Memory B cell (primary cell): Measurements from ENCODE around the gene CLMN.

Experiments
- ATAC-seq: fragments of 150-1000 bp; cut with Tn5 transposase; 2 replicates; pipeline ENCODE4 v1.10.0; 2021; ENCODE audit warnings: low read depth, mild to moderate bottlenecking, moderate library complexity
- DNase-seq, 2 donors: peaks; one replicate each; pipeline ENCODE4 v3.0.0; 2022; ENCODE audit warnings: low spot score in 2 of 2
- H3K27ac Mint-ChIP-seq: one replicate; pipeline ENCODE4 v1.8.0; 2022; ENCODE audit warnings: mild to moderate bottlenecking, moderate library complexity, mixed read lengths
- H3K27me3 Mint-ChIP-seq: one replicate; pipeline ENCODE4 v1.8.0; 2022; ENCODE audit warnings: mixed read lengths
- H3K36me3 Mint-ChIP-seq: one replicate; pipeline ENCODE4 v1.8.0; 2022; ENCODE audit warnings: mild to moderate bottlenecking, mixed read lengths
- H3K4me1 Mint-ChIP-seq: one replicate; pipeline ENCODE4 v1.8.0; 2022; ENCODE audit warnings: mixed read lengths
- H3K4me3 Mint-ChIP-seq: one replicate; pipeline ENCODE4 v1.8.0; 2022; ENCODE audit warnings: mild to moderate bottlenecking, moderate library complexity, mixed read lengths
- H3K9me3 Mint-ChIP-seq: one replicate; pipeline ENCODE4 v1.8.0; 2022; ENCODE audit warnings: mixed read lengths

CLMN gene

GRCh38 chr14:95310635-95311380 is 8.9 kb downstream of the CLMN start:
- ATAC-seq: no peak
- Mint-ChIP-seq H3K4me1 (peaks cover 48% of the 10 kb centered on the region), H3K27me3 (no peaks in the 10 kb centered on the region), H3K36me3 (peaks cover 12% of the 10 kb centered on the region), H3K9me3 (no peaks in the 10 kb centered on the region), H3K27ac (no peak overlapping the region), H3K4me3 (no peak overlapping the region)
- no peak for DNase-seq

GRCh38 chr14:95309261-95310051 is 10.3 kb downstream of the CLMN start:
- Mint-ChIP-seq H3K4me1 (peaks cover 52% of the 10 kb centered on the region), H3K4me3 (no peak overlapping the region), H3K27me3 (no peaks in the 10 kb centered on the region), H3K9me3 (no peaks in the 10 kb centered on the region), H3K36me3 (peaks cover 11% of the 10 kb centered on the region), H3K27ac (no peak overlapping the region)
- DNase-seq: no peak
- ATAC-seq: no peak

GRCh38 chr14:95308073-95308472 is 11.6 kb downstream of the CLMN start:
- Mint-ChIP-seq H3K36me3 (peaks cover 11% of the 10 kb centered on the region), H3K9me3 (no peaks in the 10 kb centered on the region), H3K27me3 (no peaks in the 10 kb centered on the region), H3K27ac (no peak overlapping the region), H3K4me3 (no peak overlapping the region), H3K4me1 (peaks cover 47% of the 10 kb centered on the region)
- DNase-seq: no peak
- no peak for ATAC-seq

- Mint-ChIP-seq H3K27me3 (no peaks in the 10 kb centered on the region), H3K36me3 (peaks cover 11% of the 10 kb centered on the region), H3K27ac (no peak overlapping the region), H3K9me3 (no peaks in the 10 kb centered on the region), H3K4me1 (peaks cover 50% of the 10 kb centered on the region), H3K4me3 (no peak overlapping the region)
- DNase-seq: no peak
- no peak for ATAC-seq
Observed at GRCh38 chr14:95307402-95308041, 12.2 kb downstream of the CLMN start.

GRCh38 chr14:95305940-95306339 is 13.8 kb downstream of the CLMN start:
- DNase-seq: no peak
- no peak for ATAC-seq
- Mint-ChIP-seq H3K4me1 (peaks cover 49% of the 10 kb centered on the region), H3K9me3 (no peaks in the 10 kb centered on the region), H3K36me3 (peaks cover 11% of the 10 kb centered on the region), H3K27me3 (no peaks in the 10 kb centered on the region), H3K27ac (no peak overlapping the region), H3K4me3 (no peak overlapping the region)

GRCh38 chr14:95305145-95305544 is 14.6 kb downstream of the CLMN start:
- H3K36me3 Mint-ChIP-seq: peaks cover 4% of the 10 kb centered on the region
- H3K27me3 Mint-ChIP-seq: no peaks in the 10 kb centered on the region
- ATAC-seq (no peak), DNase-seq (no peak)
- no peaks in the 10 kb centered on the region for H3K9me3 Mint-ChIP-seq
- H3K27ac Mint-ChIP-seq: no peak overlapping the region
- no peak overlapping the region for H3K4me3 Mint-ChIP-seq
- H3K4me1 Mint-ChIP-seq: peaks cover 49% of the 10 kb centered on the region

GRCh38 chr14:95304342-95304741 is 15.4 kb downstream of the CLMN start:
- H3K9me3 Mint-ChIP-seq: no peaks in the 10 kb centered on the region
- peaks cover under 1% of the 10 kb centered on the region for H3K27me3 Mint-ChIP-seq
- peaks cover 4% of the 10 kb centered on the region for H3K36me3 Mint-ChIP-seq
- peaks cover 56% of the 10 kb centered on the region for H3K4me1 Mint-ChIP-seq
- no peak overlapping the region for H3K4me3 Mint-ChIP-seq
- DNase-seq (no peak), ATAC-seq (no peak)
- no peak overlapping the region for H3K27ac Mint-ChIP-seq

GRCh38 chr14:95303552-95303951 is 16.2 kb downstream of the CLMN start:
- Mint-ChIP-seq H3K4me1 (peaks cover 59% of the 10 kb centered on the region), H3K4me3 (no peak overlapping the region), H3K9me3 (no peaks in the 10 kb centered on the region), H3K36me3 (peaks cover 3% of the 10 kb centered on the region), H3K27me3 (peaks cover 1% of the 10 kb centered on the region), H3K27ac (no peak overlapping the region)
- ATAC-seq (no peak), DNase-seq (no peak)

- DNase-seq (no peak), ATAC-seq (no peak)
- Mint-ChIP-seq H3K36me3 (peaks cover 3% of the 10 kb centered on the region), H3K4me3 (no peak overlapping the region), H3K27me3 (peaks cover 1% of the 10 kb centered on the region), H3K9me3 (no peaks in the 10 kb centered on the region), H3K4me1 (peaks cover 61% of the 10 kb centered on the region), H3K27ac (no peak overlapping the region)
Observed at GRCh38 chr14:95302667-95303506, 16.8 kb downstream of the CLMN start.

GRCh38 chr14:95301527-95302187 is 18.1 kb downstream of the CLMN start:
- H3K4me3 Mint-ChIP-seq: no peak overlapping the region
- H3K36me3 Mint-ChIP-seq: peaks cover 3% of the 10 kb centered on the region
- DNase-seq: no peak
- H3K9me3 Mint-ChIP-seq: no peaks in the 10 kb centered on the region
- no peak for ATAC-seq
- H3K27me3 Mint-ChIP-seq: peaks cover 1% of the 10 kb centered on the region
- H3K4me1 Mint-ChIP-seq: peaks cover 63% of the 10 kb centered on the region
- no peak overlapping the region for H3K27ac Mint-ChIP-seq

- H3K4me3 Mint-ChIP-seq: peak overlapping the region; percentile 0
- peaks cover 63% of the 10 kb centered on the region for H3K4me1 Mint-ChIP-seq
Observed at GRCh38 chr14:95300697-95301526, 18.8 kb downstream of the CLMN start.

GRCh38 chr14:95300002-95300696 is 19.6 kb downstream of the CLMN start:
- DNase-seq (no peak), ATAC-seq (peak; percentile 63)
- no peak overlapping the region for H3K4me3 Mint-ChIP-seq
- peaks cover 60% of the 10 kb centered on the region for H3K4me1 Mint-ChIP-seq
- peaks cover 12% of the 10 kb centered on the region for H3K36me3 Mint-ChIP-seq
- H3K9me3 Mint-ChIP-seq: peaks cover 5% of the 10 kb centered on the region
- peaks cover 1% of the 10 kb centered on the region for H3K27me3 Mint-ChIP-seq
- no peak overlapping the region for H3K27ac Mint-ChIP-seq

More at GRCh38 chr14:95300697-95301526, 18.8 kb downstream of the CLMN start:
- Mint-ChIP-seq H3K9me3 (peaks cover 2% of the 10 kb centered on the region), H3K36me3 (peaks cover 8% of the 10 kb centered on the region), H3K27ac (no peak overlapping the region), H3K27me3 (peaks cover 1% of the 10 kb centered on the region)
- no peak for ATAC-seq
- DNase-seq: no peak
